GM19351 (cell line): ENCODE measurements around the gene SNX9.
"Not testable (repeated sequence)": the region's sequence is repeated elsewhere in the genome, so short reads cannot be mapped to it uniquely, and the experiment has no call there.

ENCODE experiments used
- ATAC-seq: cut with Tn5 transposase; IDR thresholded peaks from one replicate; pipeline ENCODE4 v1.9.1; 2021; ENCODE audit warnings: mild to moderate bottlenecking, moderate library complexity; ENCODE audit not compliant: unreplicated experiment

The SNX9 gene

DNA sequence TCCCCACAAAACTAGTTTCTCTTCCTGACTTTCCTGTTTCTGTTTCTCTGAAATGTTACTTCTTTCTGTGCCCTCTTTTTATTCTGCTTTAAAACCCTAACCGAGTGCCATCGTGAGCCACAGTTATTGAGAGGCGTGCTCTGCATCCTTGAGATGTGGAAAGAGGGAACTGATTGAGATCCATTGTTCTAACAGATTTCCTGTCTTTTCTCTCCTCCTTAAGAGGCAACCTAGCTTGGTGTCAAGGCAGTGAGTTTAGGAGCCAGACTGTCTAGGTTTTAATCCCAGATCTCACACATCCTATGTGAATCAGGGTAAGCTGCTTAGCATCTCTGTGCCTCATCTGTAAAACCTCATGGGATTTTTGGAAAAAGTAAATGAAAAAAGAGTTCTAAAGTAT lies 57.5 kb downstream of the SNX9 start:
- no peak for ATAC-seq

DNA sequence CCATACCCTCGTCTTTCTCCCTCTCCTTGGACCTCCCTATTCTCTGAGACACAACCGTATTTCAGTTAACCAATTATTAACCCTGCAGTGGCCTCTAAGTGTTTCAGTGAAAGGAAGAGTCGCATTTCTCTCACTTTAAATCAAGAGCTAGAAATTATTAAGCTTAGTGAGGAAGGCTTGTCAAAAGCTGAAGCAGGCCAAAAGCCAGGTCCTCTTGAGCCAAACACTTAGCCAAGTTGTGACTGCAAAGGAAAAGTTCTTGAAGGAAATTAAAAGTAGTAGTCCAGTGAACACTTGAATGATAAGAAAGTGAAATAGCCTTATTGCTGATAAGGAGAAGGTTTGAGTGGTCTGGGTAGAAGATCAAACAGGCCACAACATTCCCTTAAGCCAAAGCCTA lies 58.3 kb downstream of the SNX9 start:
- ATAC-seq: no peak

DNA sequence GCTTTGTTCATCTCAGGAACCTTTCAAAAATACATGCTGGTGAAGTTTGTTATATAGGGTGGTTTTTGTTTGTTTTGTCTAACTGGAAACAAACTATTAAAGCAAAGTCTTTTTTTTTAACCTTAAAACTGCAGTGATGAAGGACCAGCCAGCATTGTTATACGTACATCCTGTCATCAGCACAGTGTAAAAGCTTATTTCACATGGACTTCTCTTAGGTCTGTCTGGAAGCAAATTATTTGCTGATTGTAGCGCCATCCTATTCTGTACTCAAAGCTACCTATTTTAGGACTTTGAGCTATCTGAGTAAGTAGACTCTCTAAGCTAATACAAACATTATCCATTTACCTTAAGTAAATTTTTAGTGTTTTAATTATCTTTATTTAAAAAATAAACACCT lies 61.7 kb downstream of the SNX9 start:
- no peak for ATAC-seq

DNA sequence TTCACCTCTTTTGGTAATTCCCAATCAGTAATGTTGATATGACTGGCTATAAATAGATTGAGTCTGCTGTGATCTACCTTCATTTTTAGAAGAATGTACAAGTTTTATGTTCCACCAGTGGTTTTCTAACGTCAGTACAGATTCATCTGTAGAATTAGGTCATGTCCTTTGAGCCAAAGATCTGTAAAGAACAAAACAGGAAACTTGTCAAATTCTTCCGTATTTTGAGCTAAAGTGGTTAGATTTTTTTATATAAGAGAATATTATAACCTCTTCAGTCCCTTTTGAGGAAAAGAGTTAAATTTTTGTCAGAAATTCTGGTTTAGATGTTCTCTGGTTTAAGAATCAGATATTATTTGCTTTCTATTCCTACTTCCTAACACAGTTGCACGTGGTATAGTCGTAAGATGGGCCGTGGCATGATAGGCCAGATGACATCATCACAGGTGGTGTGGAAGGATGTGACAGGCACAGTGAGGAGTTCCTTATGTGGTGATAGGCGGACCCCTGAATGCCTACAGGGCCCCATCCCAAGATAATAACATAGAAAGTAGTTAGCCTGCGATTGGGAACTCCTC lies 62.3 kb downstream of the SNX9 start:
- ATAC-seq: no peak

GRCh38 chr6:157885876-157886275 lies 62.8 kb downstream of the SNX9 start:
- no peak for ATAC-seq

DNA sequence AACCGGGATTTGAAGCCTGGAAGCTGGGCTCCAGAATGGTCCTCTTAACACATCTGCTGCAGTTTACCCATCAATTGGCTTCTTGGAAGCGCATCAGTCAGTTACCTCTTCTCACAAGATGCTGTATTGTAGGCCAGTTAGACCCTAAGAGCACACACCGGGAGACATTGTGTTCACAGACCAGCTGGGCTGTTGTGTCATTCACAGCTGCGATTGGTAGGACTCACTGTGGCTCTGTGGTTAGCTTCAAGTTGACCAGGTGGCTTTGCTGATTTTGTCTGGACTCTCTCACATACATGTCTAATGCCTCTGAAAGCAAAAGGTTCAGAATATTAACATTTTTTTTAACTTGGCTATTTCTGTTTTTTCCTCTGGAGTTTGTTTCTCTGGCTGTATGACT lies 64.8 kb downstream of the SNX9 start:
- no peak for ATAC-seq

DNA sequence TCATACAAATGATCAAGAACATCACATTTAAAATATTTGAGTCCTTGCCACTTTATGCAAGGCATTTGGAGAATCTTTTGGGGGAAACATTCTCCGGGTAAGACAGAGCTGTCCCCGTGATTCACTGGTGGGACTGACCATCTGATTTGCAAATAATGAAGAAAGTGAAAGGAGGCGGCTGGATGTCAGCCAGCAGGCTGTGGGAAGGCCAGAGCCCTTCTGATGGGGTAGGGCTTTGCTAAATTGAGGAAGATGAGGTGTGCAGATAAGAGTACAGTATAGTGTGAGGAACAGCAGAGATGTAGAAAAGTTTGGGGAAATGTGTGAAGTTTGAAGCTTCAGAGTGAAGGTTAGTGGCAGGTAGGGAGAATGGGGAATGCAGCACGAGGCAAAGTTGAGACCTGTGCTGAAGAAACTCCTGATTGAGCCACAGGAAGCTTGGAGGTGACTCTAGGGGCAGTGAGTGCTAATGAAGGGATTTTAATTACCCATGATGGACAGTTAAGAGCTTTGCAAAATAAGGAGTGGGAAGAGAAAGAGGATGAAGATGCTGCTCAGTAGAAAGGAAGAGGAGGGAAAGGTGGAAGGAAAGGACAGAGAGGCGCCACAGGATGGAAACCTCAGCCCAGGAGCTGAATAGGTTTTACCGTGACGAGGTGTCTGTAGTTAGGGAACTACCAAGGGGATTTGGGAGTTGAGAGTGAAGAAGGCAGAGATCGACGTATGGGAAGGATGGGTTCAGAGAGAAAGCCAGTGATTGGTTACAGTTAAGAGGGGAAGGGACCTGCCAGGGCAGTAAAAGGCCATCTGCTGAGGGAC lies 68.7 kb downstream of the SNX9 start:
- ATAC-seq: no peak

DNA sequence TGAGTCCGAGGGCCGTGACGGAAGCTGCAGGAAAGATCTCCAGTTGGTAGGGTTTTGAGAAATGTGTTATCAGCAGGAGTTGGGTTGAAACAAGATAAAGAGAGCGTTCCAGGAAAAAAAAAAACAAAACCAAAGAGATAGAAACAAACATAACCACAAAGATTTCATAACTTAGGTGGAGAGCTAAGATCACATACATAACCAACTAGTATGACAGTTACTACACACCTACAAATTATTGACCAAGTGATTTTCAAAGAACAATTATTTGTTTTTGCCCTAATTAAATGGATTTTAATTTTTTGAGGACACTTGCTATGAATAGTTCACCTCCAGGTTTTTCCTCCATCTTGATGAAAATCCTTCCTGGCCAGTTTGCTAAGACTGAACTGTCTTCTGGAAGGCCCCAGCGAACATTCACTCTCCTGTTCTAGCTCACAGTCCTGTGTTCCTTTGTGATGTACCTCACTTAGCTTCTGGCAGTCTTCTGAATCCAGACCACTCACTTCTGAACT lies 69.4 kb downstream of the SNX9 start:
- no peak for ATAC-seq

- ATAC-seq: no peak
Measured at GRCh38 chr6:157893238-157893637, 70.2 kb downstream of the SNX9 start.

DNA sequence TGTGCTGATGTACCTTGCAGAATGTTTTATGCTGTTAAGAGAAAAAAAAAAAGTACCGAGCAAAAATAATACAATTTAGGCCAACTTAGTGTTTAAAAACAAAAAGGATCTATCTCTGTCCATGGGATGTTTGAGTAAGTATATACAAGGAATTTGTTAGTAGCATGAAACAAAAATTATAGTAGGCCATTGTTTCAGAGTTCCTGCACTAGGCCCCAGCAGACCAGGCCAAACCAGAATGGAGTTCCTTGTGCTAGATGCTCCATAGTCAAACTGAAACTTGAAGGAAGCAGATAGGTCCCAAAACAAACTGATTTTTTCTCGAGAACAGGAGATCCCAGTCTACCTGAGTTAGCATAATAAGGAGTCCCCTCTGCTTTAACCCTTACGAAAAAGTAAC lies 72.5 kb downstream of the SNX9 start:
- ATAC-seq: no peak

DNA sequence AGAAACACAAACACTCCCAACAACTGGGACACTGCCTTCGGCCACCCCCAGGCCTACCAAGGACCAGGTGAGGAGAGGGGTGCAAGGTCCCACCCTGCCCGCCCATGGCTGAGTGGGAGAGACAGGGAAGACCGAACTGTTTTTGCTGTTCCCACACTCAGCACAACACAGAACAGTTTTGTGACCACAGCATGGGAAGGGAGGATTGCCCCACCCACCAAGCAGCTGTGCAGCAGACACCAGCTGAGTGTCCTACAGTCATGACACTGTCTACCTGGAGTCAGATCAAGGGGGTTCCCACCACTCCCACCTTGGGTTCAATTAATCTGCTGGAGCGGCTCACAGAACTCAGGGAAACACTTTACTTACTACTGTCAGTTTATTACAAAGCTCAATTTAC lies 73.9 kb downstream of the SNX9 start:
- ATAC-seq: no peak

DNA sequence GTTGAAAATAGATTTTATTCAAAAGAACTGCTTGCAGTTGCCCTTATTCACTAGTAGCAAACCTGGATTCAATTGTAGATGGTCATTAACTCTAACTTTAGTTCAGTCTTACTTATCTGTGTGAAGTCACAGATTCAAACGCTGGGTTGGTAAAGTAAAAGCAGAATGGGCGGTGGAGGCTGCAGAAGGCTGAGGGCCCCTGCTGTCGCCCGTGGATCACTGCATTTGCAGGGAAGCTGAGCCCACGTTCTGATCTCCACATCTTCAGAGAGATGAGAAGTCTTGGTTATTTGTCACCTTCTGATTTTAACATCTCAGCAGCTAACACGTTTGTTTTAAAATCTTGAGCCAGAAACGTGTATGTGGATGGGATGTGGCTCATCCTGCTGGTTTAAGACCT lies 75.1 kb downstream of the SNX9 start:
- ATAC-seq: no peak

GRCh38 chr6:157898640-157899039 lies 75.6 kb downstream of the SNX9 start:
- ATAC-seq: no peak

DNA sequence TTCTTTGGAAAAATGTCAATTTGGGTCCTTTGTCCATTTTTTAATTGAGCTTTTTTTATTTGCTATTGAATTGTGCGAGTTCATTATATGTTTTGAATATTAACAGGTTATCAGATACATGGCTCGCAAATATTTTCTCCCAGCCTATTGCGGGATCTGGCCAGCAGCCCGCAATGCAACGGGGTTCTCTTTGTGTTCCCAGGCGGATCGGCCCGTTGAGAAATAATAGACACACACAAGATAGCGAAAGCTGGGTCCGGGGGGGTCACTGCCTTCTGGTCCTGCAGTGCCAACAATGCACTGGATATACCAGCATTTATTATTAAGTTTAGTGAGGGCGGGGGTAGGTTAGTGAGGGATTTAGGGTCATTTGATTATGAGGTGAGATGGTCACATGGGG lies 77.2 kb downstream of the SNX9 start:
- not testable (repeated sequence) for ATAC-seq

- ATAC-seq: not testable (repeated sequence)
Measured at GRCh38 chr6:157900751-157901150, 77.7 kb downstream of the SNX9 start.

GRCh38 chr6:157904999-157905398 lies 82.0 kb downstream of the SNX9 start:
- ATAC-seq: no peak

DNA sequence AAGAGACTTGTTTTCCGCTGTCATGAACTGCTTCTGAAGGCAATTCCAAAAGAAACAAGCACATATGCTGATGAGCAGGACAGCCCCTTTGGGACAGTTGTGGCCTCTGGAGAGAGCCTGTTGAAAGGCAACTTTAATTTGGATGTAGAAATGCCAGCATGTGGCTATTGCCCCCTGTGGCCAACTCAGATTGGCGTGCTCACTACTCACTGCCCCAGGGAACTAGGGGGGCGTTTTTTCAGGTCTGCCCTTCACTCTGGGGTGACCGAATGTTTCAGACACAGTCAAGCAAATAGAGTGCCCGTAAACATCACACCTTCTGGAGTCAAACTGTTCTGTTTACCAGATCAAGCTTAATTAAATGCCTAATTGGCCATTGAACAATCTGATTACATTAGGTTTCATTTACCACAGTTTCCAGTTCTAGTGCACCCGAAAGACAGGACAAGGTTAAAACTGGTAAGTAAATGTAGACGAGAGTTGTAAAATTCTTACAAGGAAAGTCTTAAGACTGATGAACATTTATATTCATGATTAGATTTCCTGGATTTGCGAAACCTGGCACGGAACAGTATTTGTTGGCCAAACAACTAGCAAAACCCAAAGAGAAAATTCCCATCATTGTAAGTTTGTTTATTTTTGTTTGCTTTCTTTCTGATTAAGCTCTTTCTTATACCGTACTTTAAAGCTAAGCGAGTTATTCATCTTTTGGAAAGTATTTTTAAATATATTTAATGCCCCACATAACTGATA lies 82.7 kb downstream of the SNX9 start:
- ATAC-seq: no peak

DNA sequence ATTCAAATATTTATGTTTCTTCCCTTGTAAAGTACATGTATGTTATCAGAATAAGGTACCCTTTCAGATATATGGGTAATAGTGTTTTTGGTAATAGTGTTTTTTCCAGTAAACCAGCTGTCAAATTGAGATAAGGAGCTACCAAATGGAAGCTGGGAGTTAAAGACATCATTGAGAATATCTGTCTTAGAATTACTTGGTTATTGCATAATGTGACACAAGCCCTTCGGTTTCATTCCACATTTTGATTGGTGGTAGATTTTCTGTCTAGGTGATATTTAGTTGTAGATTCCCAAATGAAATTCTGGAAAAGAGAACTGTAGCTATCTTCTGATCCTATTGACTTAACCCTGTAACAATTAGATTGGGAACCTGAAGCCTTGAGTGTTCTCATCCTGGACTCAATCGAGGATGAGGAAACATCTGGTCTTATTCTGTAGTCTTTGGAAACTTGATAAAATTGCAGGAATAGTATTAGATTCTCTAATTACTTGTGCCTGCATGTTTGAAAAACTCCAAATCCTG lies 83.6 kb downstream of the SNX9 start:
- ATAC-seq: no peak

DNA sequence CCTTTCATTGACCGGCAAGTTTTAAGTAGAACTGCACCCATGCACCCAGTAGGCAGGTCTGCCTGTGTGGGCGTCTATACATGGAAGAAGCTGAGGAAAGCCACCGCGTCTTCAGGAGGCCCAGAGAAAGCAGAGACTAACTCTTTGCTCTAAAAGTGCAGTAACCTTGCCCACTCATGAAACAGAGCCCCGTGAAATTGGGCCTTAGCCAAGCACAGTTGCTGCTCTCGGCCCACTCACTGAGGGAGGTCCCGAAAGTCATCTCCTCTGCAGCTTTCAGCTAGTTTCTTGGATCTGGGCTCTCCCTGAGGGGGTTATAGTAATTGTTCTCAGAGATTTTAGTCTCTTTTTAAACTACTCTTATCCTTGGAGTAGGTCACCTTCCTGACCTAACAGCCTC lies 84.6 kb downstream of the SNX9 start:
- no peak for ATAC-seq

GRCh38 chr6:157908369-157909281 lies 85.6 kb downstream of the SNX9 start:
- peak; percentile 82 for ATAC-seq

DNA sequence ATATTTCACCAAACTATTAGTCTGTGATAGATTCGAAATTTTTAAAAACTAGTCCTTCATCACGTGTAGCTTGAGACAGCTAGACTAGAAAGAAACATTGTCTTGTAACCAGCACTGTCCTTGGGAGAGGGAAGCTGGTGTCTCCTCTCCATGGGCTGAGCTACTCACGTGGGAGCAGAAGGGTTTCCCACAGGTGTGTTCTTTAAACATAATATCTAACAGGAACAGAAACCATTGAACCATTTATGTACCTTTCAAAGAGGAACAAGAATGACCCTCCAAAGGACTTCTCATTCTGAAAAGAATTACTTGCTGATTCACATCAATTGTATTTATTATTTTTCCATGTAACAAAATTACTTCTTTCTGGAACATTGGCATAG lies 86.2 kb downstream of the SNX9 start:
- peak; percentile 63 for ATAC-seq
